ENCODE data around the gene RAB3D. TPM values are rescaled to one million over a fixed set of nuclear protein-coding genes. Genes with fewer than 3 reads are reported as not detected.

RAB3D gene
- total RNA-seq, 2 experiments from 2014 or later: 1.2 to 2.2 TPM

DNA sequence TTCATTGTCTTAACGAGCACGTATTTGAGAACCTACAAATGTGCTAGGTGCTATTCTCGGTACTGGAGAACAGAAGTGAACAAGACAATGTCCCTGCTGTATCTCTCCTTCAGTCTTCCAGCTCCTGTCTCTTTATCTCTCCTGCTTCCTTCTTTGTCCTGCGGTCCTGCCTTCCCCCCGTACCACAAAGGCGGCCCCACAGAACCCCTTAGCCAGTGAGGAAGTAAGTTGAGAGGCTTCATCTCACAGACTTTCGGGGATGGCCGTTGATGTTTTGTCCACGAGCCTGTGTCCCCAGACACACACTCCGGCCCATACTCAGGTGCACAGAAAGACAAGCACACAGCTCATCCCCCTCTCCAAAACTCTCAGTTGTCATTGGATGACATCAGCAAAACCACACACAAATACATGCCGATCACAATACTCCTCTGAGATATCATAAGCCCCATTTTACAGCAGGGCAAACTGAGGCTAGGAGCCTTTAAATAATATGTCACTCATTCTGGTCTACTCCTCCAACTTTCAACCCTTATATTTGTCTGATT lies 34.5 kb upstream of the RAB3D start:
- no peaks in the 10 kb centered on the region for H3K9me3 Mint-ChIP-seq
- POLR2A ChIA-PET: interaction anchor here (0.5 to 2.7 kb wide), 15 partner anchors 9 to 717 kb away, joined by 3 to 86 read pairs (median 10); partner anchors contain the start of genes CCDC159, ECSIT, ELOF1 and EPOR
- no peaks in the 10 kb centered on the region for H3K27me3 Mint-ChIP-seq
- H3K36me3 Mint-ChIP-seq (ENCODE audit: low read depth): peaks cover 19% of the 10 kb centered on the region
- peak overlapping the region; percentile 87 for H3K4me3 ChIP-seq (ENCODE audit: low read length)
- no peak overlapping the region for H3K27ac Mint-ChIP-seq
- CTCF ChIA-PET: interaction anchor here (1.9 to 3.3 kb wide), 2 partner anchors 61 to 109 kb away, joined by 9 to 14 read pairs; partner anchors contain the start of genes ODAD3 and PRKCSH
- no peak for TF ChIP-seq CTCF (IDR thresholded peaks at IDR 0.05)
- intact Hi-C loops (cut with DNase I, micrococcal nuclease): loop anchor here (2.0 to 10.0 kb wide), 3 partner anchors 27 to 449 kb away; partner anchors contain the start of genes CCDC159 (in 1 of the 2), TIMM29 (in 1 of the 2), TMEM205 (in 1 of the 2) and YIPF2 (in 1 of the 2)
- H3K4me3 Mint-ChIP-seq: no peak overlapping the region
- H3K27me3 ChIP-seq (ENCODE audit: control insufficient read depth in 1 of 2, insufficient read depth in 2 of 2, low read length in 2 of 2): no peaks in the 10 kb centered on the region
- H3K9me3 ChIP-seq (ENCODE audit: control insufficient read depth in 1 of 2, insufficient read depth in 1 of 2, low read length in 2 of 2): no peaks in the 10 kb centered on the region
- H3K4me1 Mint-ChIP-seq (ENCODE audit: low read depth): peaks cover 21% of the 10 kb centered on the region
- peaks cover 42% of the 10 kb centered on the region for H3K4me1 ChIP-seq (ENCODE audit: insufficient read depth, low read length)
- ATAC-seq (ENCODE audit: poor library complexity): no peak
- peaks cover 19% of the 10 kb centered on the region for H3K36me3 ChIP-seq (ENCODE audit: insufficient read depth, low read length)
- H3K27ac ChIP-seq (ENCODE audit: low read depth in 1 of 2, low read length in 2 of 2): peak overlapping the region; percentile 97 to 99
- DNase-seq: peak in 1 of 14 experiments; percentile 35

GRCh38 chr19:11373166-11373884 lies 33.9 kb upstream of the RAB3D start:
- peaks cover 21% of the 10 kb centered on the region for H3K4me1 Mint-ChIP-seq (ENCODE audit: low read depth)
- H3K27me3 Mint-ChIP-seq: no peaks in the 10 kb centered on the region
- Histone ChIP-seq H3K27me3 (ENCODE audit: control insufficient read depth in 1 of 2, insufficient read depth in 2 of 2, low read length in 2 of 2) (no peaks in the 10 kb centered on the region), H3K36me3 (ENCODE audit: insufficient read depth, low read length) (peaks cover 16% of the 10 kb centered on the region), H3K9me3 (ENCODE audit: control insufficient read depth in 1 of 2, insufficient read depth in 1 of 2, low read length in 2 of 2) (no peaks in the 10 kb centered on the region), H3K4me3 (ENCODE audit: low read length) (no peak overlapping the region), H3K27ac (ENCODE audit: low read depth in 1 of 2, low read length in 2 of 2) (no peak overlapping the region), H3K4me1 (ENCODE audit: insufficient read depth, low read length) (peaks cover 42% of the 10 kb centered on the region)
- peak in 1 of 14 experiments; percentile 19 for DNase-seq
- H3K27ac Mint-ChIP-seq: no peak overlapping the region
- no peak for TF ChIP-seq CTCF (IDR thresholded peaks at IDR 0.05)
- H3K9me3 Mint-ChIP-seq: no peaks in the 10 kb centered on the region
- H3K36me3 Mint-ChIP-seq (ENCODE audit: low read depth): peaks cover 24% of the 10 kb centered on the region
- ChIA-PET POLR2A (interaction anchor here (1.5 to 2.7 kb wide), 3 partner anchors 11 to 62 kb away, joined by 4 to 86 read pairs (median 40); partner anchors contain the start of genes CCDC159, ODAD3, PRKCSH and TMEM205), CTCF (interaction anchor here (3.3 kb wide), 1 partner anchor 62 kb away, joined by 14 read pairs; the partner anchor contains the start of genes ODAD3 and PRKCSH)
- no peak for ATAC-seq (ENCODE audit: poor library complexity)
- intact Hi-C loops (cut with DNase I, micrococcal nuclease): loop anchor here (2.0 to 10.0 kb wide), 3 partner anchors 27 to 449 kb away; partner anchors contain the start of genes CCDC159 (in 1 of the 2), TIMM29 (in 1 of the 2), TMEM205 (in 1 of the 2) and YIPF2 (in 1 of the 2)
- H3K4me3 Mint-ChIP-seq: peak overlapping the region; percentile 22

GRCh38 chr19:11370744-11371143 lies 31.3 kb upstream of the RAB3D start:
- no peak overlapping the region for H3K27ac Mint-ChIP-seq
- H3K36me3 Mint-ChIP-seq (ENCODE audit: low read depth): peaks cover 29% of the 10 kb centered on the region
- H3K4me1 Mint-ChIP-seq (ENCODE audit: low read depth): peaks cover 10% of the 10 kb centered on the region

More at GRCh38 chr19:11370744-11371143, 31.3 kb upstream of the RAB3D start:
- Mint-ChIP-seq H3K4me3 (no peak overlapping the region), H3K27me3 (no peaks in the 10 kb centered on the region), H3K9me3 (no peaks in the 10 kb centered on the region)
- Histone ChIP-seq H3K27me3 (ENCODE audit: control insufficient read depth in 1 of 2, insufficient read depth in 2 of 2, low read length in 2 of 2) (no peaks in the 10 kb centered on the region), H3K9me3 (ENCODE audit: control insufficient read depth in 1 of 2, insufficient read depth in 1 of 2, low read length in 2 of 2) (no peaks in the 10 kb centered on the region), H3K27ac (ENCODE audit: low read depth in 1 of 2, low read length in 2 of 2) (no peak overlapping the region), H3K36me3 (ENCODE audit: insufficient read depth, low read length) (peaks cover 11% of the 10 kb centered on the region), H3K4me1 (ENCODE audit: insufficient read depth, low read length) (peaks cover 18% of the 10 kb centered on the region), H3K4me3 (ENCODE audit: low read length) (no peak overlapping the region)
- ChIA-PET CTCF (interaction anchor here (0.6 to 1.4 kb wide), 2 partner anchors 10 to 1267 kb away, joined by 3 to 4 read pairs; no protein-coding TSS in a partner anchor), POLR2A (interaction anchor here (1.5 kb wide), 1 partner anchor 11 kb away, joined by 3 read pairs; no protein-coding TSS in a partner anchor)
- no peak for DNase-seq
- no peak for ATAC-seq (ENCODE audit: poor library complexity)
- TF ChIP-seq CTCF (IDR thresholded peaks at IDR 0.05): no peak
- intact Hi-C loops (cut with DNase I, micrococcal nuclease): loop anchor here (10.0 kb wide), 2 partner anchors 134 to 446 kb away; partner anchors contain the start of genes TIMM29 (in 1 of the 2), YIPF2 (in 1 of the 2) and ZNF653 (in 1 of the 2)
